Tibial artery (tissue), 4 donors: Measurements from ENCODE around the gene TMEM51.

Experiments used
- DNase-seq, 2 donors: peaks; one replicate each; pipeline ENCODE4 v3.0.0-alpha.2; 2019
- H3K27ac ChIP-seq, 2 donors: fragments of 200-600 bp; sonication (generic) in 1 of 2; 1 replicate in 1 of 2; 2 replicates in 1 of 2; pipeline ENCODE4 v1.5.1; 2018 to 2019; ENCODE audit warnings: mild to moderate bottlenecking in 1 of 2
- H3K27me3 ChIP-seq, 2 donors: fragments of 200-600 bp; sonication (generic) in 1 of 2; one replicate each; pipeline versions ENCODE4 v1.5.1 to v1.6.0; 2016 to 2019
- H3K36me3 ChIP-seq, 3 donors: fragments of 200-600 bp; sonication (generic) in 2 of 3; one replicate each; pipeline ENCODE4 v1.5.1; 2016 to 2019; ENCODE audit warnings: mild to moderate bottlenecking in 2 of 3
- H3K4me1 ChIP-seq, 4 donors: fragments of 200-600 bp; sonication (generic) in 2 of 4; 1 replicate in 3 of 4; 2 replicates in 1 of 4; pipeline ENCODE4 v1.5.1; 2016 to 2019
- H3K4me3 ChIP-seq, 2 donors: fragments of 200-600 bp; sonication (generic) in 1 of 2; 1 replicate in 1 of 2; 2 replicates in 1 of 2; pipeline ENCODE4 v1.5.1; 2018 to 2019; ENCODE audit warnings: mild to moderate bottlenecking in 2 of 2
- H3K9me3 ChIP-seq, 3 donors: fragments of 200-600 bp; sonication (generic) in 1 of 3; one replicate each; pipeline ENCODE4 v1.5.1; 2016 to 2019
- CTCF ChIP-seq, 2 experiments: fragments of 200-600 bp in 1 of 2; fragments of 450-650 bp in 1 of 2; IDR thresholded peaks; one replicate each; pipeline ENCODE4 v1.5.1; 2017 to 2019; ENCODE audit warnings: antibody characterized with exemption in 2 of 2, mild to moderate bottlenecking in 1 of 2, moderate library complexity in 1 of 2
- intact Hi-C: fragments of 100-400 bp; cut with DNase I; formaldehyde crosslinking; loops from one replicate; pipeline ENCODE4 v1.15.0; 2023; ENCODE audit warnings: low total_unique reads

Gene TMEM51

GRCh38 chr1:15150376-15150775 lies 3.2 kb upstream of the TMEM51 start:
- Histone ChIP-seq H3K4me1 (peaks cover 0 to 37% (median 20%) of the 10 kb centered on the region in 4 donors), H3K36me3 (no peaks in the 10 kb centered on the region), H3K4me3 (no peak overlapping the region), H3K9me3 (no peaks in the 10 kb centered on the region), H3K27me3 (no peaks in the 10 kb centered on the region), H3K27ac (no peak overlapping the region)
- DNase-seq: no peak
- no peak for TF ChIP-seq CTCF (IDR thresholded peaks at IDR 0.05)
- intact Hi-C loops: no loop called here

DNA sequence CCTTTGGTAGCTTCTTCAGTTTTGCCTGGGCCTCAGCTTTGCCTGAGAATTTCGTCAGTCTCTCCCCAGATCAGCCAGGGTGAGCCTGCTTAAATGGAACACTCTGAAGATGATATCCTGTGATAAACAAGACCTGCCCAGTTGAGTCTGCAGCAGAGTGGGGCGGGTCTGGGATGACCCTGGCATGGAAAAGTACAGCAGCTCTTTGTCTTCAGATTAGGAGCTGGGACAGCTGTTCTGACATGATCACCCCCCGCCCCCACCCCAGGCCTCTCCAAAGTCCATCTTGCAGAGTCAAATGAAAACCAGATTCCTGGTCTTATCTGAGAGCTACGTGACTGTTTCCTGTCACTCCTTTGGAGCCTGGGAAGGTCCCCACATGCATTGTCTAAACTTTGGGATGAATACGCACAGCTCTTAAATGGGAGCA lies 2.2 kb upstream of the TMEM51 start:
- H3K27ac ChIP-seq: no peak overlapping the region
- H3K4me1 ChIP-seq: peaks cover 0 to 46% (median 21%) of the 10 kb centered on the region in 4 donors
- intact Hi-C loops: no loop called here
- no peaks in the 10 kb centered on the region for H3K9me3 ChIP-seq
- H3K27me3 ChIP-seq: no peaks in the 10 kb centered on the region
- no peak for TF ChIP-seq CTCF (IDR thresholded peaks at IDR 0.05)
- H3K4me3 ChIP-seq: no peak overlapping the region
- no peaks in the 10 kb centered on the region for H3K36me3 ChIP-seq
- DNase-seq: no peak

- TF ChIP-seq CTCF (IDR thresholded peaks at IDR 0.05): no peak
- H3K4me1 ChIP-seq: peaks cover 0 to 45% (median 21%) of the 10 kb centered on the region in 4 donors
- DNase-seq: no peak
- no peaks in the 10 kb centered on the region for H3K27me3 ChIP-seq
- H3K36me3 ChIP-seq: no peaks in the 10 kb centered on the region
- peak overlapping the region; percentile 66 to 84 for H3K27ac ChIP-seq
- no peak overlapping the region for H3K4me3 ChIP-seq
- H3K9me3 ChIP-seq: no peaks in the 10 kb centered on the region
- intact Hi-C loops: loop anchor here (1.0 kb wide), 1 partner anchor 120 kb away; no protein-coding TSS in a partner anchor
Measured at GRCh38 chr1:15151871-15152270, 1.7 kb upstream of the TMEM51 start.

GRCh38 chr1:15152318-15153183 lies 996 bp upstream of the TMEM51 start:
- peak overlapping the region; percentile 66 to 84 for H3K27ac ChIP-seq
- H3K4me1 ChIP-seq: peaks cover 0 to 40% (median 20%) of the 10 kb centered on the region in 4 donors
- intact Hi-C loops: loop anchor here (1.0 kb wide), 1 partner anchor 120 kb away; no protein-coding TSS in a partner anchor
- no peaks in the 10 kb centered on the region for H3K36me3 ChIP-seq
- DNase-seq: peak; percentile 77 to 87
- peak; percentile 68 to 71 for TF ChIP-seq CTCF (IDR thresholded peaks at IDR 0.05)
- H3K9me3 ChIP-seq: no peaks in the 10 kb centered on the region
- no peaks in the 10 kb centered on the region for H3K27me3 ChIP-seq
- peak overlapping the region; percentile 87 to 91 for H3K4me3 ChIP-seq

GRCh38 chr1:15153842-15154479 lies 414 bp downstream of the TMEM51 start:
- peaks cover 0 to 50% (median 20%) of the 10 kb centered on the region in 4 donors for H3K4me1 ChIP-seq
- no peaks in the 10 kb centered on the region for H3K9me3 ChIP-seq
- no peaks in the 10 kb centered on the region for H3K36me3 ChIP-seq
- no peaks in the 10 kb centered on the region for H3K27me3 ChIP-seq
- peak in 1 of 2 donors; percentile 73 for DNase-seq
- intact Hi-C loops: no loop called here
- H3K4me3 ChIP-seq: peak overlapping the region; percentile 87 to 91
- H3K27ac ChIP-seq: peak overlapping the region; percentile 66 to 84
- TF ChIP-seq CTCF (IDR thresholded peaks at IDR 0.05): peak; percentile 62 to 64
